ENCODE results near the gene KIF26A. TPM values are rescaled to one million over a fixed set of nuclear protein-coding genes. Genes with fewer than 3 reads are reported as not detected.

Gene KIF26A
- polyA plus RNA-seq, 1 of the 3 experiments (the other 2 are of a cell fraction): 1.7 TPM

GRCh38 chr14:104194016-104194415 lies 55.6 kb downstream of the KIF26A start (continued):
- no peak for TF ChIP-seq TAF1 (IDR thresholded peaks at IDR 0.05; ENCODE audit: borderline replicate concordance, low read depth, low read length)

GRCh38 chr14:104194716-104195115 lies 56.3 kb downstream of the KIF26A start:
- no peak overlapping the region for H2AFZ ChIP-seq (ENCODE audit: low read depth)
- H3K4me2 ChIP-seq: no peak overlapping the region
- TF ChIP-seq SMC3 (IDR thresholded peaks at IDR 0.05; ENCODE audit: low read depth, low read length) (no peak), TAF1 (IDR thresholded peaks at IDR 0.05; ENCODE audit: borderline replicate concordance, low read depth, low read length) (no peak), GATA2 (CRISPR knock-in tag; IDR thresholded peaks at IDR 0.05) (no peak), USF2 (IDR thresholded peaks at IDR 0.05; ENCODE audit: borderline replicate concordance, low read depth, low read length) (no peak)
- ChIA-PET POLR2A (interaction anchor here (1.0 kb wide), 1 partner anchor 11 kb away, joined by 3 read pairs; no protein-coding TSS in a partner anchor), CTCF (interaction anchor here (1.1 to 1.5 kb wide), 4 partner anchors 9 to 57 kb away, joined by 3 to 4 read pairs (median 4); partner anchors contain the start of gene KIF26A)
- H3F3A ChIP-seq (replicated peaks; ENCODE audit: insufficient read depth): no peaks in the 10 kb centered on the region
- H3K27me3 ChIP-seq (ENCODE audit: insufficient read depth): no peaks in the 10 kb centered on the region
- no peaks in the 10 kb centered on the region for H3K36me3 ChIP-seq (replicated peaks in 1 of 2; ENCODE audit: control insufficient read depth in 1 of 2, insufficient read depth in 2 of 2, low read length in 1 of 2)
- no peak for DNase-seq
- 46% methylated on average over 2 of the region's 11 CpGs for WGBS (ENCODE audit: low lambda C conversion rate)
- peaks cover 0 to 19% of the 10 kb centered on the region in 2 experiments; a peak in 1 of 4 replicates for H3K4me1 ChIP-seq (ENCODE audit: control insufficient read depth in 1 of 2, insufficient read depth in 2 of 2, low read depth in 1 of 2, low read length in 1 of 2)
- H3K4me3 ChIP-seq (ENCODE audit: low read depth in 2 of 2, low read length in 1 of 2): no peak overlapping the region
- no peaks in the 10 kb centered on the region for H3K79me2 ChIP-seq (ENCODE audit: insufficient read depth)
- H3K9me3 ChIP-seq: no peaks in the 10 kb centered on the region
- no peaks in the 10 kb centered on the region for H3K9me2 ChIP-seq
- H4K20me1 ChIP-seq (ENCODE audit: insufficient read depth): no peaks in the 10 kb centered on the region
- H3K27ac ChIP-seq (ENCODE audit: low read depth in 2 of 2, low read length in 1 of 2): no peak overlapping the region
- H3K9ac ChIP-seq: no peak overlapping the region

- no peak overlapping the region for H3K4me3 ChIP-seq (ENCODE audit: low read depth in 2 of 2, low read length in 1 of 2)
- ChIA-PET CTCF (interaction anchor here (1.1 to 1.3 kb wide), 2 partner anchors 43 to 183 kb away, joined by 3 to 4 read pairs; no protein-coding TSS in a partner anchor), POLR2A (interaction anchor here (1.0 kb wide), 1 partner anchor 10 kb away, joined by 3 read pairs; no protein-coding TSS in a partner anchor)
- no peaks in the 10 kb centered on the region for H4K20me1 ChIP-seq (ENCODE audit: insufficient read depth)
- WGBS (ENCODE audit: low lambda C conversion rate): 81% methylated on average over 13 of the region's 16 CpGs
- no peak overlapping the region for H2AFZ ChIP-seq (ENCODE audit: low read depth)
- H3F3A ChIP-seq (replicated peaks; ENCODE audit: insufficient read depth): no peaks in the 10 kb centered on the region
- DNase-seq: no peak
- H3K27me3 ChIP-seq (ENCODE audit: insufficient read depth): no peaks in the 10 kb centered on the region
- H3K9me3 ChIP-seq: no peaks in the 10 kb centered on the region
- H3K9ac ChIP-seq: no peak overlapping the region
- no peaks in the 10 kb centered on the region for H3K79me2 ChIP-seq (ENCODE audit: insufficient read depth)
- H3K27ac ChIP-seq (ENCODE audit: low read depth in 2 of 2, low read length in 1 of 2): no peak overlapping the region
- peaks cover 0 to 19% of the 10 kb centered on the region in 2 experiments; a peak in 1 of 4 replicates for H3K4me1 ChIP-seq (ENCODE audit: control insufficient read depth in 1 of 2, insufficient read depth in 2 of 2, low read depth in 1 of 2, low read length in 1 of 2)
- no peaks in the 10 kb centered on the region for H3K9me2 ChIP-seq
- TF ChIP-seq NRF1 (IDR thresholded peaks at IDR 0.05; ENCODE audit: low read depth, low read length) (no peak), EZH2phosphoT487 (IDR thresholded peaks at IDR 0.05; ENCODE audit: borderline replicate concordance, low read depth) (no peak)
- H3K36me3 ChIP-seq (replicated peaks in 1 of 2; ENCODE audit: control insufficient read depth in 1 of 2, insufficient read depth in 2 of 2, low read length in 1 of 2): no peaks in the 10 kb centered on the region
- no peak overlapping the region for H3K4me2 ChIP-seq
Measured at GRCh38 chr14:104195361-104195760, 57.0 kb downstream of the KIF26A start.

GRCh38 chr14:104195878-104196277 lies 57.5 kb downstream of the KIF26A start:
- WGBS (ENCODE audit: low lambda C conversion rate): 81% methylated on average over 14 of the region's 17 CpGs
- no peak overlapping the region for H3K9ac ChIP-seq
- peaks cover 0 to 22% of the 10 kb centered on the region in 2 experiments; a peak in 1 of 4 replicates for H3K4me1 ChIP-seq (ENCODE audit: control insufficient read depth in 1 of 2, insufficient read depth in 2 of 2, low read depth in 1 of 2, low read length in 1 of 2)
- POLR2A ChIA-PET: interaction anchor here (1.0 kb wide), 1 partner anchor 10 kb away, joined by 3 read pairs; no protein-coding TSS in a partner anchor
- no peak overlapping the region for H3K4me3 ChIP-seq (ENCODE audit: low read depth in 2 of 2, low read length in 1 of 2)
- H3K4me2 ChIP-seq: no peak overlapping the region
- no peaks in the 10 kb centered on the region for H3K9me2 ChIP-seq
- H3K79me2 ChIP-seq (ENCODE audit: insufficient read depth): no peaks in the 10 kb centered on the region
- H3K27ac ChIP-seq (ENCODE audit: low read depth in 2 of 2, low read length in 1 of 2): no peak overlapping the region
- no peak for TF ChIP-seq POLR2AphosphoS5 (IDR thresholded peaks at IDR 0.05; ENCODE audit: low read depth, low read length)
- no peak for TF ChIP-seq MAX (IDR thresholded peaks at IDR 0.05; ENCODE audit: low read depth)
- TF ChIP-seq RAD21 (IDR thresholded peaks at IDR 0.05; ENCODE audit: low read length): no peak
- TF ChIP-seq YY1 (IDR thresholded peaks at IDR 0.05; ENCODE audit: low read depth): no peak
- no peaks in the 10 kb centered on the region for H3K9me3 ChIP-seq
- H3K36me3 ChIP-seq (replicated peaks in 1 of 2; ENCODE audit: control insufficient read depth in 1 of 2, insufficient read depth in 2 of 2, low read length in 1 of 2): no peaks in the 10 kb centered on the region
- no peaks in the 10 kb centered on the region for H3K27me3 ChIP-seq (ENCODE audit: insufficient read depth)
- CTCF ChIA-PET: interaction anchor here (1.1 kb wide), 1 partner anchor 183 kb away, joined by 3 read pairs; no protein-coding TSS in a partner anchor
- no peaks in the 10 kb centered on the region for H4K20me1 ChIP-seq (ENCODE audit: insufficient read depth)
- no peak for DNase-seq
- H3F3A ChIP-seq (replicated peaks; ENCODE audit: insufficient read depth): no peaks in the 10 kb centered on the region
- H2AFZ ChIP-seq (ENCODE audit: low read depth): no peak overlapping the region

Data from SK-N-SH (cell line).